PC-9 (cell line): ENCODE data around the gene OLIG2. TPM values are rescaled to one million over a fixed set of nuclear protein-coding genes. Genes with fewer than 3 reads are reported as not detected.

Experiments used
- BruUV-seq: library from RNA; stranded (reverse); fragments of 400-500 nt; replicated peaks from 2 replicates; lab custom pipeline; 2021; lab: Mats Ljungman, UMichigan
- CTCF ChIA-PET: fragments of 300-600 bp; sonication (Branson Sonifier 250); formaldehyde crosslinking; loops from one replicate; lab custom pipeline; 2022; ENCODE audit warnings: antibody characterized with exemption; lab: Charles Lee
- POLR2A ChIA-PET: fragments of 300-600 bp; sonication (Branson Sonifier 250); formaldehyde crosslinking; loops from one replicate; lab custom pipeline; 2022; ENCODE audit warnings: antibody characterized with exemption; ENCODE audit not compliant: unreplicated experiment; lab: Charles Lee
- DNase-seq, 2 experiments: peaks; one replicate each; pipeline versions ENCODE4 v3.0.0 to v3.0.0-alpha.2; 2015 to 2022; ENCODE audit warnings: mixed read lengths in 1 of 2
- H2AFZ ChIP-seq: fragments of 200-600 bp; sonication (generic); 2 replicates; pipeline ENCODE4 v1.8.1; 2017; ENCODE audit warnings: antibody characterized with exemption
- H3F3A ChIP-seq: fragments of 200-600 bp; sonication (generic); 2 replicates; pipeline ENCODE4 v1.8.1; 2017; ENCODE audit warnings: antibody characterized with exemption, mild to moderate bottlenecking, low read depth; ENCODE audit not compliant: insufficient read depth
- H3K27ac ChIP-seq: fragments of 200-600 bp; sonication (generic); 2 replicates; pipeline ENCODE4 v1.6.1; 2016; ENCODE audit warnings: mixed run types
- H3K27me3 ChIP-seq: fragments of 200-600 bp; sonication (generic); 2 replicates; pipeline ENCODE4 v1.6.1; 2016; ENCODE audit warnings: low read depth, mixed run types; ENCODE audit not compliant: insufficient read depth
- H3K36me3 ChIP-seq: fragments of 200-600 bp; sonication (generic); 2 replicates; pipeline ENCODE4 v1.6.1; 2016; ENCODE audit warnings: low read depth, mixed run types
- H3K4me1 ChIP-seq: fragments of 200-600 bp; sonication (generic); replicated peaks from 2 replicates; pipeline ENCODE4 v1.6.1; 2016; ENCODE audit warnings: mixed run types; ENCODE audit not compliant: insufficient read depth
- H3K4me2 ChIP-seq: fragments of 200-600 bp; sonication (generic); 2 replicates; pipeline ENCODE4 v1.6.1; 2017; ENCODE audit warnings: mixed run types
- H3K4me3 ChIP-seq: fragments of 200-600 bp; sonication (generic); 2 replicates; pipeline ENCODE4 v1.6.1; 2016; ENCODE audit warnings: mixed run types
- H3K79me2 ChIP-seq: fragments of 200-600 bp; sonication (generic); 2 replicates; pipeline ENCODE4 v1.6.1; 2017; ENCODE audit warnings: low read depth, mixed run types
- H3K9me2 ChIP-seq: fragments of 200-600 bp; sonication (generic); 2 replicates; pipeline ENCODE4 v1.8.1; 2017; ENCODE audit warnings: mild to moderate bottlenecking; ENCODE audit not compliant: insufficient read depth
- H3K9me3 ChIP-seq: fragments of 200-600 bp; sonication (generic); 2 replicates; pipeline ENCODE4 v1.8.1; 2016; ENCODE audit warnings: low read depth; ENCODE audit not compliant: insufficient read depth
- H4K20me1 ChIP-seq: fragments of 200-600 bp; sonication (generic); 2 replicates; pipeline ENCODE4 v1.8.1; 2017; ENCODE audit not compliant: insufficient read depth
- EZH2 ChIP-seq: fragments of 200-600 bp; sonication (generic); IDR thresholded peaks from 2 replicates; pipeline ENCODE4 v1.8.0; 2017; ENCODE audit warnings: antibody characterized with exemption, low read depth
- intact Hi-C: fragments of 100-400 bp; cut with micrococcal nuclease; formaldehyde crosslinking; loops from one replicate; pipeline ENCODE4 v1.10.0; 2022; ENCODE audit not compliant: unreplicated experiment
- total RNA-seq: library from RNA; stranded (reverse); gene quantifications from 2 replicates; pipeline ENCODE4 v1.2.3, GENCODE V29; 2021
- TF ChIP-seq, protein P1 (sequence below): fragments of 200-600 bp; sonication (generic); conservative IDR thresholded peaks from 2 replicates; pipeline ENCODE4 v1.6.1; 2017; ENCODE audit warnings: mixed run types, antibody characterized with exemption, mild to moderate bottlenecking, moderate library complexity

The OLIG2 gene
- total RNA-seq, 1 experiment from 2014 or later: not detected

DNA sequence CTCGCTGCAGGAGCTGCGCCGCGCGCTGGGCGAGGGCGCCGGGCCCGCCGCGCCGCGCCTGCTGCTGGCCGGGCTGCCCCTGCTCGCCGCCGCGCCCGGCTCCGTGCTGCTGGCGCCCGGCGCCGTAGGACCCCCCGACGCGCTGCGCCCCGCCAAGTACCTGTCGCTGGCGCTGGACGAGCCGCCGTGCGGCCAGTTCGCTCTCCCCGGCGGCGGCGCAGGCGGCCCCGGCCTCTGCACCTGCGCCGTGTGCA, 44.9 kb downstream of the OLIG2 start:
- no peaks in the 10 kb centered on the region for H3K9me2 ChIP-seq
- DNase-seq: no peak
- peaks cover 44% of the 10 kb centered on the region for H3K27me3 ChIP-seq
- no peaks in the 10 kb centered on the region for H3F3A ChIP-seq
- no peak overlapping the region for H3K4me2 ChIP-seq
- H3K4me1 ChIP-seq: no peaks in the 10 kb centered on the region
- intact Hi-C loops: no loop called here
- H3K36me3 ChIP-seq: no peaks in the 10 kb centered on the region
- H3K9me3 ChIP-seq: no peaks in the 10 kb centered on the region
- no peaks in the 10 kb centered on the region for H3K79me2 ChIP-seq
- ChIA-PET POLR2A (no interaction called here), CTCF (no interaction called here)
- BruUV-seq: no TSS peak
- no peak overlapping the region for H2AFZ ChIP-seq
- H4K20me1 ChIP-seq: no peaks in the 10 kb centered on the region
- no peak overlapping the region for H3K27ac ChIP-seq
- TF ChIP-seq, protein P1, sequence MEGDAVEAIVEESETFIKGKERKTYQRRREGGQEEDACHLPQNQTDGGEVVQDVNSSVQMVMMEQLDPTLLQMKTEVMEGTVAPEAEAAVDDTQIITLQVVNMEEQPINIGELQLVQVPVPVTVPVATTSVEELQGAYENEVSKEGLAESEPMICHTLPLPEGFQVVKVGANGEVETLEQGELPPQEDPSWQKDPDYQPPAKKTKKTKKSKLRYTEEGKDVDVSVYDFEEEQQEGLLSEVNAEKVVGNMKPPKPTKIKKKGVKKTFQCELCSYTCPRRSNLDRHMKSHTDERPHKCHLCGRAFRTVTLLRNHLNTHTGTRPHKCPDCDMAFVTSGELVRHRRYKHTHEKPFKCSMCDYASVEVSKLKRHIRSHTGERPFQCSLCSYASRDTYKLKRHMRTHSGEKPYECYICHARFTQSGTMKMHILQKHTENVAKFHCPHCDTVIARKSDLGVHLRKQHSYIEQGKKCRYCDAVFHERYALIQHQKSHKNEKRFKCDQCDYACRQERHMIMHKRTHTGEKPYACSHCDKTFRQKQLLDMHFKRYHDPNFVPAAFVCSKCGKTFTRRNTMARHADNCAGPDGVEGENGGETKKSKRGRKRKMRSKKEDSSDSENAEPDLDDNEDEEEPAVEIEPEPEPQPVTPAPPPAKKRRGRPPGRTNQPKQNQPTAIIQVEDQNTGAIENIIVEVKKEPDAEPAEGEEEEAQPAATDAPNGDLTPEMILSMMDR: no peak
- no peak overlapping the region for H3K4me3 ChIP-seq

DNA sequence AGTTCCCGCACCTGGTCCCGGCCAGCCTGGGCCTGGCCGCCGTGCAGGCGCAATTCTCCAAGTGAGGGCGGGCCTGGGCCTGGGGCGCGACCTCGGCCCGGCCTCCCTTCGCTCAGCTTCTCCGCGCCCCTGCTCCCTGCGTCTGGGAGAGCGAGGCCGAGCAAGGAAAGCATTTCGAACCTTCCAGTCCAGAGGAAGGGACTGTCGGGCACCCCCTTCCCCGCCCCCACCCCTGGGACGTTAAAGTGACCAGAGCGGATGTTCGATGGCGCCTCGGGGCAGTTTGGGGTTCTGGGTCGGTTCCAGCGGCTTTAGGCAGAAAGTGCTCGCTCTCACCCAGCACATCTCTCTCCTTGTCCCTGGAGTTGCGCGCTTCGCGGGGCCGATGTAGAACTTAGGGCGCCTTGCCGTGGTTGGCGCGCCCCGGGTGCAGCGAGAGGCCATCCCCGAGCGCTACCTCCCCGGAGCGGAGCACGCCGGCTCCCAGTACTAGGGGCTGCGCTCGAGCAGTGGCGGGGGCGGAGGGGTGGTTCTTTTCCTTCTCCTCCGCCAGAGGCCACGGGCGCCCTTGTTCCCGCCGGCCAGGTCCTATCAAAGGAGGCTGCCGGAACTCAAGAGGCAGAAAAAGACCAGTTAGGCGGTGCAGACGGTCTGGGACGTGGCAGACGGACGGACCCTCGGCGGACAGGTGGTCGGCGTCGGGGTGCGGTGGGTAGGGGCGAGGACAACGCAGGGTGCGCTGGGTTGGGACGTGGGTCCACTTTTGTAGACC, 45.4 kb downstream of the OLIG2 start:
- no peaks in the 10 kb centered on the region for H3K9me2 ChIP-seq
- intact Hi-C loops: no loop called here
- no peaks in the 10 kb centered on the region for H3K79me2 ChIP-seq
- no TSS peak for BruUV-seq
- no peaks in the 10 kb centered on the region for H3K9me3 ChIP-seq
- H3K27ac ChIP-seq: no peak overlapping the region
- DNase-seq: no peak
- H3K4me1 ChIP-seq: no peaks in the 10 kb centered on the region
- no peak overlapping the region for H3K4me2 ChIP-seq
- no peak overlapping the region for H3K4me3 ChIP-seq
- no peaks in the 10 kb centered on the region for H3F3A ChIP-seq
- H4K20me1 ChIP-seq: no peaks in the 10 kb centered on the region
- peaks cover 46% of the 10 kb centered on the region for H3K27me3 ChIP-seq
- ChIA-PET CTCF (no interaction called here), POLR2A (no interaction called here)
- no peaks in the 10 kb centered on the region for H3K36me3 ChIP-seq
- TF ChIP-seq EZH2: no peak
- TF ChIP-seq, protein P1: no peak
- H2AFZ ChIP-seq: no peak overlapping the region

DNA sequence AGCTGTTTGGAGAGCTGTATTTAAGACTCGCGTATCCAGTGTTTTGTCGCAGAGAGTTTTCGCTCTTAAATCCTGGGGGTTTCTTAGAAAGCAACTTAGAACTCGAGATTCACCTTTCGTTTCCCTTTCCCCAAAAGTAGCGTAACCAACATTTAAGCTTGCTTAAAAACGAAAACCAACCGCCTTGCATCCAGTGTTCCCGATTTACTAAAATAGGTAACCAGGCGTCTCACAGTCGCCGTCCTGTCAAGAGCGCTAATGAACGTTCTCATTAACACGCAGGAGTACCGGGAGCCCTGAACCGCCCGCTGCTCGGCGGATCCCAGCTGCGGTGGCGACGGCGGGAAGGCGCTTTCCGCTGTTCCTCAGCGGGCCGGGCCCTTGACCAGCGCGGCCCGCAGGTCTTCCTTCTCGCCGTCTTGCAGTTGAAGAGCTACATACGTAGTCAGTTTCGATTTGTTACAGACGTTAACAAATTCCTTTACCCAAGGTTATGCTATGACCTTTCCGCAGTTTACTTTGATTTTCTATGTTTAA, 46.1 kb downstream of the OLIG2 start:
- Histone ChIP-seq H3K4me1 (no peaks in the 10 kb centered on the region), H3K27me3 (peaks cover 40% of the 10 kb centered on the region), H3F3A (no peaks in the 10 kb centered on the region), H3K79me2 (no peaks in the 10 kb centered on the region), H3K4me3 (no peak overlapping the region), H3K9me3 (no peaks in the 10 kb centered on the region), H3K27ac (no peak overlapping the region), H3K36me3 (no peaks in the 10 kb centered on the region), H3K4me2 (no peak overlapping the region), H3K9me2 (no peaks in the 10 kb centered on the region), H2AFZ (no peak overlapping the region), H4K20me1 (no peaks in the 10 kb centered on the region)
- intact Hi-C loops: no loop called here
- ChIA-PET CTCF (no interaction called here), POLR2A (no interaction called here)
- BruUV-seq: no TSS peak
- TF ChIP-seq, protein P1: no peak
- TF ChIP-seq EZH2: no peak
- DNase-seq: no peak
